CD14-positive monocyte (primary cell): Measurements from ENCODE around the gene SH3BGRL2. TPM values are rescaled to one million over a fixed set of nuclear protein-coding genes. Genes with fewer than 3 reads are reported as not detected.
A peak's percentile ranks its signal among the peaks of the same experiment; 100 is the strongest.
"Not testable (repeated sequence)": the region's sequence is repeated elsewhere in the genome, so short reads cannot be mapped to it uniquely, and the experiment has no call there.

Experiments used
- DNase-seq, 3 donors: peaks; one replicate each; pipeline ENCODE4 v3.0.0-alpha.2; 2011 to 2022
- H2AFZ ChIP-seq: 2 replicates; pipeline ENCODE4 v1.6.0; 2012; ENCODE audit warnings: mild to moderate bottlenecking, low read depth, low read length, inconsistent platforms; ENCODE audit not compliant: insufficient read depth, poor library complexity, severe bottlenecking
- H3K27ac ChIP-seq, 2 donors: 1 replicate in 1 of 2; 2 replicates in 1 of 2; pipeline ENCODE4 v1.5.1; 2012 to 2013; ENCODE audit warnings: low read length in 2 of 2, control low read depth in 1 of 2, inconsistent platforms in 1 of 2, low read depth in 1 of 2, mild to moderate bottlenecking in 1 of 2
- H3K27me3 ChIP-seq, 2 donors: one replicate each; pipeline versions ENCODE4 v1.6.0 to v1.6.1; 2011 to 2013; ENCODE audit warnings: low read length in 2 of 2; ENCODE audit not compliant: control insufficient read depth in 2 of 2, insufficient read depth in 2 of 2
- H3K36me3 ChIP-seq, 2 donors: replicated peaks in 1 of 2; 1 replicate in 1 of 2; 2 replicates in 1 of 2; pipeline versions ENCODE4 v1.5.1 to v1.6.1; 2012 to 2013; ENCODE audit warnings: low read length in 2 of 2, control low read depth in 1 of 2, inconsistent platforms in 1 of 2, mild to moderate bottlenecking in 1 of 2; ENCODE audit not compliant: insufficient read depth in 2 of 2, control insufficient read depth in 1 of 2
- H3K4me1 ChIP-seq, 2 donors: 1 replicate in 1 of 2; 2 replicates in 1 of 2; pipeline versions ENCODE4 v1.5.1 to v1.6.1; 2012 to 2013; ENCODE audit warnings: low read length in 2 of 2, control low read depth in 1 of 2, inconsistent platforms in 1 of 2, mild to moderate bottlenecking in 1 of 2, moderate library complexity in 1 of 2; ENCODE audit not compliant: insufficient read depth in 2 of 2, control insufficient read depth in 1 of 2
- H3K4me2 ChIP-seq: replicated peaks from 2 replicates; pipeline ENCODE3; 2012; ENCODE audit warnings: low read length, moderate library complexity, mild to moderate bottlenecking; ENCODE audit not compliant: poor library complexity, severe bottlenecking; ENCODE audit errors: extremely low read depth
- H3K4me3 ChIP-seq, 3 experiments: fragments of 200-600 bp in 1 of 3; sonication (generic) in 1 of 3; replicated peaks in 1 of 3; 1 replicate in 2 of 3; 2 replicates in 1 of 3; pipeline ENCODE4 v1.5.1; 2011 to 2013; ENCODE audit warnings: low read length in 3 of 3, mild to moderate bottlenecking in 3 of 3, control low read depth in 2 of 3, low read depth in 2 of 3, inconsistent platforms in 1 of 3, moderate library complexity in 1 of 3
- H3K79me2 ChIP-seq: 2 replicates; pipeline ENCODE4 v1.6.0; 2012; ENCODE audit warnings: mild to moderate bottlenecking, control low read depth, inconsistent platforms, low read length, moderate library complexity; ENCODE audit not compliant: insufficient read depth
- H3K9ac ChIP-seq: 2 replicates; pipeline ENCODE4 v1.6.0; 2017; ENCODE audit warnings: low read length, mild to moderate bottlenecking; ENCODE audit not compliant: insufficient read depth, poor library complexity, severe bottlenecking
- H3K9me3 ChIP-seq, 2 donors: replicated peaks in 1 of 2; 1 replicate in 1 of 2; 2 replicates in 1 of 2; pipeline versions ENCODE4 v1.5.1 to v1.6.1; 2012 to 2013; ENCODE audit warnings: low read length in 2 of 2, control low read depth in 1 of 2; ENCODE audit not compliant: control insufficient read depth in 1 of 2, insufficient read depth in 1 of 2
- H4K20me1 ChIP-seq: 2 replicates; pipeline ENCODE4 v1.6.0; 2012; ENCODE audit warnings: mild to moderate bottlenecking, low read length, control low read depth, moderate library complexity; ENCODE audit not compliant: insufficient read depth
- H3K27ac Mint-ChIP-seq, 7 donors: one replicate each; pipeline ENCODE4 v1.8.0; 2020; ENCODE audit warnings: mild to moderate bottlenecking in 7 of 7, mixed read lengths in 7 of 7, moderate library complexity in 6 of 7, inconsistent platforms in 2 of 7
- H3K27me3 Mint-ChIP-seq, 3 donors: one replicate each; pipeline ENCODE4 v1.8.0; 2021 to 2022; ENCODE audit warnings: low read depth in 3 of 3, mild to moderate bottlenecking in 3 of 3, mixed read lengths in 3 of 3, moderate library complexity in 3 of 3, inconsistent platforms in 1 of 3
- H3K36me3 Mint-ChIP-seq, 2 donors: one replicate each; pipeline ENCODE4 v1.8.0; 2020; ENCODE audit warnings: mixed read lengths in 2 of 2, inconsistent platforms in 1 of 2, mild to moderate bottlenecking in 1 of 2
- H3K4me1 Mint-ChIP-seq: one replicate; pipeline ENCODE4 v1.8.0; 2020; ENCODE audit warnings: mild to moderate bottlenecking, mixed read lengths
- H3K4me3 Mint-ChIP-seq, 2 donors: one replicate each; pipeline ENCODE4 v1.8.0; 2020; ENCODE audit warnings: mild to moderate bottlenecking in 2 of 2, mixed read lengths in 2 of 2, moderate library complexity in 1 of 2
- H3K9me3 Mint-ChIP-seq, 7 donors: one replicate each; pipeline ENCODE4 v1.8.0; 2020 to 2022; ENCODE audit warnings: mixed read lengths in 7 of 7, mild to moderate bottlenecking in 6 of 7, moderate library complexity in 6 of 7, inconsistent platforms in 2 of 7
- WGBS: methylation state at CpG from one replicate; pipeline ENCODE4 v1.1.5; 2013; ENCODE audit warnings: missing lambda C conversion rate; ENCODE audit not compliant: insufficient coverage; 5-methylcytosine and 5-hydroxymethylcytosine counted together
- intact Hi-C, 2 donors: fragments of 100-400 bp; cut with micrococcal nuclease; formaldehyde crosslinking; loops; one replicate each; pipeline versions ENCODE4 v1.15.0 to v1.15.1; 2023
- polyA plus RNA-seq, 3 donors: library from polyadenylated mRNA; depleted of rRNA in 1 of 3; unstranded in 2 of 3; stranded (reverse) in 1 of 3; fragments of 300-500 nt in 2 of 3; fragments of >200 nt in 1 of 3; fragmentation: Illumina TruSeq in 2 of 3; gene quantifications; 1 replicate in 2 of 3; 2 replicates in 1 of 3; pipeline ENCODE4 v1.2.3, GENCODE V29; 2012 to 2021
- TF ChIP-seq, protein P1 (sequence below): fragments of 200-600 bp; IDR thresholded peaks from one replicate; pipeline ENCODE4 v1.8.0; 2022; ENCODE audit warnings: antibody characterized with exemption, mild to moderate bottlenecking

The SH3BGRL2 gene
- polyA plus RNA-seq, 3 donors, result 0.03 to 0.30 (median 0.28) TPM

DNA sequence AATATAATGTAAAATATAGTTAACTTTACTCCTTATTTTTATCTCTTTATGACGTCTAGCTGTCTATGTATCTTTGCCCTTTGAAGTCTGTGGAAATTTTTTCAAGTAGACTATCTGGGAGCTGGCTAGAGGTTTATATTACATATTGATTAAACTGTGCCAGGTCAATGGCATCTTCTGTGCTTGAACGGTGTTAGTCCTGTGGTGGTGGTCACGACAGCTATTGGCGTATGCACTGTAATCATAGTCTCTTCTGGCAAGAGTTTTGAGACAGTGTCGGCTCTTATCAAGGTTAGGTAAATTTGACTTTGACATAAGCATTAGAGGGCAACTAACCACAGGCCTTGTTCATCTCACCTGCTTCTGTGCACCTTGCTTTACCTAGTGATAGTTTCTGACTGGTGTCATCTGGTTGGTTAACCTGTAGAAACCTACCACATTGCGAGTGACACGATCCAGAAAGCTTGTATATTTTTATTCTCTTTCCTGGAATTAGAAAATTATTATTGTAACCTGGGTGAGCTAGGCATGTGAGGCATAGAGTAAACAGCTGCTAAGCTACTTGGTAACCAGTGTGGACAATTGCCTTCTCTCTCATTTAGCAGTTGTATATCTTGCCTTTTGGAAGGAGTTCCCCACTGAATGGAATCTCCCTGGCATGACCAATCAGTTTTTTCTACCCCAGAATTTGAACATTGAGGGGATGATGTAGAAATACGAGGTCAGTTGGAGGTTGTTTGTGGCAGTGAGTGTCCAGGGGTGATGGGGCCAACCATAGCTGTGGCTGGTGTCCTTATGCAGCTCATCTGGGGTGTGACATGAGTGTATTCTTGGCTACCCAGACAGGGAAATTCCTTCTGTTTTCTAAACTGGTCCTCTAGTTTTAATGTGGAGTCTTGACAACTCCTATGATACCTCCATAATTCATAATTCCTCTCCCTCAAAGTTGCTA is 45.9 kb downstream of the SH3BGRL2 start:
- TF ChIP-seq, protein P1, sequence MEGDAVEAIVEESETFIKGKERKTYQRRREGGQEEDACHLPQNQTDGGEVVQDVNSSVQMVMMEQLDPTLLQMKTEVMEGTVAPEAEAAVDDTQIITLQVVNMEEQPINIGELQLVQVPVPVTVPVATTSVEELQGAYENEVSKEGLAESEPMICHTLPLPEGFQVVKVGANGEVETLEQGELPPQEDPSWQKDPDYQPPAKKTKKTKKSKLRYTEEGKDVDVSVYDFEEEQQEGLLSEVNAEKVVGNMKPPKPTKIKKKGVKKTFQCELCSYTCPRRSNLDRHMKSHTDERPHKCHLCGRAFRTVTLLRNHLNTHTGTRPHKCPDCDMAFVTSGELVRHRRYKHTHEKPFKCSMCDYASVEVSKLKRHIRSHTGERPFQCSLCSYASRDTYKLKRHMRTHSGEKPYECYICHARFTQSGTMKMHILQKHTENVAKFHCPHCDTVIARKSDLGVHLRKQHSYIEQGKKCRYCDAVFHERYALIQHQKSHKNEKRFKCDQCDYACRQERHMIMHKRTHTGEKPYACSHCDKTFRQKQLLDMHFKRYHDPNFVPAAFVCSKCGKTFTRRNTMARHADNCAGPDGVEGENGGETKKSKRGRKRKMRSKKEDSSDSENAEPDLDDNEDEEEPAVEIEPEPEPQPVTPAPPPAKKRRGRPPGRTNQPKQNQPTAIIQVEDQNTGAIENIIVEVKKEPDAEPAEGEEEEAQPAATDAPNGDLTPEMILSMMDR, result no peak
- H3K36me3 Mint-ChIP-seq, result no peaks in the 10 kb centered on the region
- no peak overlapping the region for H3K27ac Mint-ChIP-seq
- H3K4me3 Mint-ChIP-seq, result no peak overlapping the region
- H3K9me3 Mint-ChIP-seq, result no peaks in the 10 kb centered on the region
- no peaks in the 10 kb centered on the region for H3K4me1 Mint-ChIP-seq
- Histone ChIP-seq H3K4me3 (no peak overlapping the region), H3K27me3 (no peaks in the 10 kb centered on the region), H3K27ac (no peak overlapping the region), H3K79me2 (no peaks in the 10 kb centered on the region), H2AFZ (no peak overlapping the region), H4K20me1 (no peaks in the 10 kb centered on the region), H3K36me3 (no peaks in the 10 kb centered on the region), H3K4me2 (no peak overlapping the region), H3K4me1 (no peaks in the 10 kb centered on the region), H3K9me3 (no peaks in the 10 kb centered on the region), H3K9ac (no peak overlapping the region)
- no peak for DNase-seq
- 100% methylated on average over 1 of the region's 8 CpGs for WGBS
- intact Hi-C loops, result no loop called here
- H3K27me3 Mint-ChIP-seq, result peaks cover 0 to 1% (median 0%) of the 10 kb centered on the region in 3 donors

DNA sequence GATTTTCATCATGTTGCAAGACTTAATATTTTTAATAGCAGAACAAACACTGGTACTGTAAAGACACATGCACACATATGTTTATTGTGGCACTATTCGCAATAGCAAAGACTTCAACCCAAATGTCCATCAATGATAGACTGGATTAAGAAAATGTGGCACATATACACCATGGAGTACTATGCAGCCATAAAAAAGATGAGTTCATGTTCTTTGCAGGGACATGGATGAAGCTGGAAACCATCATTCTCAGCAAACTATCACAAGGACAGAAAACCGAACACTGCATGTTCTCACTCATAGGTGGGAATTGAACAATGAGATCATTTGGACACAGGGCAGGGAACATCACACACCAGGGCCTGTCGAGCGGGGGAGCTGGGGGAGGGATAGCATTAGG is 51.6 kb downstream of the SH3BGRL2 start:
- WGBS, result no CpG with 5 or more reads among the region's 4 CpGs
- H3K79me2 ChIP-seq, H3K9me3 Mint-ChIP-seq, H3K4me1 ChIP-seq, H3K36me3 ChIP-seq, H4K20me1 ChIP-seq, H3K9me3 ChIP-seq, H3K27me3 Mint-ChIP-seq, H3K4me3 ChIP-seq, H2AFZ ChIP-seq, DNase-seq, H3K36me3 Mint-ChIP-seq, H3K4me2 ChIP-seq, H3K4me1 Mint-ChIP-seq, intact Hi-C loops, H3K4me3 Mint-ChIP-seq, H3K9ac ChIP-seq, H3K27ac ChIP-seq, H3K27me3 ChIP-seq: not testable (repeated sequence)
- peak overlapping the region in 1 of 7 donors; percentile 54 for H3K27ac Mint-ChIP-seq
